ENCODE measurements around the gene VPS51.

GRCh38 chr11:65124480-65125196 is 28.6 kb downstream of the VPS51 start:
- TF ChIP-seq ASH2L (IDR thresholded peaks at IDR 0.05; ENCODE audit: borderline replicate concordance, low read depth) (no peak), CBX5 (IDR thresholded peaks at IDR 0.05; ENCODE audit: low read depth) (no peak), CTCF (IDR thresholded peaks at IDR 0.05 in 2 of 3, conservative IDR thresholded peaks at IDR 0.05 in 1 of 3; ENCODE audit: control insufficient read depth in 2 of 3, extremely low read depth in 1 of 3, insufficient read depth in 1 of 3, low read depth in 3 of 3, low read length in 3 of 3) (no peak), POLR2AphosphoS5 (IDR thresholded peaks at IDR 0.05; ENCODE audit: low read length) (no peak), JUNB (IDR thresholded peaks at IDR 0.05) (no peak)

All from GM12878 (cell line).